Amniotic epithelial cell (primary cell): Measurements from ENCODE around the gene DDX25.

Experiments used
- DNase-seq: peaks from one replicate; pipeline ENCODE4 v3.0.0-alpha.2; 2010; ENCODE audit warnings: low read depth

The DDX25 gene

DNA sequence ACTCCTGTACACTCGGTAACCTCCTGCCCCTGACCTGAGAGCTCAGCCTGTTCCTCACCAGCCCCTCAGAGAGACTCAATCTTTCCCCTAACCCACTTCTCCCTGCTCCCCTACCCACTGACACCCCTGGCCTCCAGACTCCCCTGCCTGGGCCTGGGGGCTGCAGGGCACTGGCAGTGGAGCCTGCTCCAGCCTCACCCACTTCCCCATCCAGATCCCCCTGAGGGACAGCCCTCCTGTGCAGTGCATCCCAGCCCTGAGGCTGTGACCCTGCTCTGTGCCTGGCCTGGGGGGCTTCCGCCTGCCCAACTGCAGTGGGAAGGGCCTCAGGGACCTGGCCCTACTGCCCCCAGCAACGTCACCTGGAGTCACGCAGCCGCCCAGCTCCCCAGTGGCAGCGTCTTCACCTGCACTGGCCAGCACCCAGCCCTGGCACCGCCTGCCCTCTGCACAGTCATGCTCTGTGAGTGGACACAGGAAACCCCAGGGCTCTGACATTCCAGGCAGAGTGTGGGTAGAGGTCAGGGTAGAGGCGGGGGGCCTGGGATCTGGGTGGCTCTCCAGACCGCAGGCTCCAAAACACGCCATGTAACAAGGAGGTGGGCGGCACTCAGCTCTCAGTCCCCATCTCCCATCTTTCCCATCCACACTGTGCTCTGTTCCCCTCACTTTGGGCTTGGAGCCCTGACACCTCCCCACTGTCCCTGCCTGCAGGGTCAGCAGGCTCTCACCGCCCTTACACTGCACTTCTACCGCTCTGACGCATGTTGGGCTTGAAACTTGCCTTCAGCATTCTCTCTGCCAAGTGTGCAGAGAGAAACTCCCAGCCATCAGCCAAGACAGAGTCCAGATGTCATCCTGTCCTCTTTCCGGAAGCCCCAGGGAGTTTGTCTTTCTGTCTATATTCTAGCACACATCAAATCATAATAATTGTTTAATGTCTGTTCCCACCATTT, 46.7 kb downstream of the DDX25 start:
- DNase-seq: peak; percentile 1

- DNase-seq: no peak
Observed at GRCh38 chr11:125951731-125952130, 47.4 kb downstream of the DDX25 start.

GRCh38 chr11:125952559-125952958, 48.3 kb downstream of the DDX25 start:
- DNase-seq: no peak

- no peak for DNase-seq
Observed at GRCh38 chr11:125952973-125953372, 48.7 kb downstream of the DDX25 start.

DNA sequence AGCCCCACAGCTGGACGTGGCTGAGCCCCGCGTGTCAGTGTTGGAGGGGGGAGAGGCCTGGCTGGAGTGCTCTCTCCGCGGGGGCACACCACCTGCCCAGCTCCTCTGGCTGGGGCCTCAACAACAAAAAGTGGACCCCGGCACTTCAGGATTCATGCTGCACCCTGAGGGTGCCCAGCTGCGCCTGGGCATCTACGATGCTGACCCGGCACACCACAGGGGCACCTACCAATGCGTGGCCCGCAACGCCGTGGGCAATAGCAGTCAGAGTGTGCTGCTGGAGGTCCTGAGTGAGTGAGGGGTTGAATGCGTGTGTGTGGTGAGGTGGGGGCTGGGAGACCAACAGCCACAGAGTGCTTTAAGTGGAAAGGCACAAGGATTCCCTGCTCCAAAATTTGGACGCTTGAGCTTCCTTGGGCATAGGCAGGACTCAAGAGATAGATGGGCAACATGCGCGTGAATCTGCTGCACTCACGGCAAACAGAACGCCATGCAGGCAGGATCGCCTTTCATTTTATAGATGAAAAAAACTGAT, 49.2 kb downstream of the DDX25 start:
- no peak for DNase-seq

GRCh38 chr11:125954123-125954944, 50.0 kb downstream of the DDX25 start:
- no peak for DNase-seq

DNA sequence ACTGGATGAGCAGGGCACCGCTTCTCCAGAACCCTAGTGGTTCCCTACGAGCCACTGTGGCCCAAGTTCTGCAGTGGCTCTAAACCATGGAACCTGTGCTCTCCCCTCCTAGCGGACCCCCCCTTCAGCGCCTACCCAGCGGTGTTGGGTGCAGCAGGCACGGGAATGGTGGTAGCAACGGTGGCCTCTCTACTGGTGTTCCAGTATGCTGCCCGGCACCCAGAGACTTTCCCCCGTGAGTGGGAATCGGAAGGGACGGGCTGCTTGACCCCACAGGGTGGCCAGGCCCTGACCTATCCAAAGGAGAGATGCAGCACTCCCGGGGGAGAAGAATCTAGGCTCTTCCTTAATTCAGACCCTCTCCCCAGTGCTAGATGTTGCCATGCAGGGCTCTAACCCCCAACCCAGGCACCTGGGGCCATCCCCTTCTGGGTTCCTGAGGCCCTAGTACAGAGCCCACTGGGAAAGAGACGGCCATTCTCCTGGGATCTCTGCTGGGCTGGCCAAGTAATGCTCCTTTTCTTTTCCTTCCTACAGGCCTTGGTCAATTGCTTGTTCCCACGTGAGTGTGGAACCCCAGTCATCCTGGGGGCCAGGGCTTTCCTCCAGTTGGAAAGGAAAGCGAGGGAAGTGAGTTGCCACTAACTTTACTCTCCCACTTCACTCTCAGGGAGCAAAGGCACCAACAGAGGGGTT, 50.8 kb downstream of the DDX25 start:
- DNase-seq: no peak

GRCh38 chr11:125955856-125956255, 51.5 kb downstream of the DDX25 start:
- no peak for DNase-seq

GRCh38 chr11:125956391-125957134, 52.3 kb downstream of the DDX25 start:
- DNase-seq: no peak

DNA sequence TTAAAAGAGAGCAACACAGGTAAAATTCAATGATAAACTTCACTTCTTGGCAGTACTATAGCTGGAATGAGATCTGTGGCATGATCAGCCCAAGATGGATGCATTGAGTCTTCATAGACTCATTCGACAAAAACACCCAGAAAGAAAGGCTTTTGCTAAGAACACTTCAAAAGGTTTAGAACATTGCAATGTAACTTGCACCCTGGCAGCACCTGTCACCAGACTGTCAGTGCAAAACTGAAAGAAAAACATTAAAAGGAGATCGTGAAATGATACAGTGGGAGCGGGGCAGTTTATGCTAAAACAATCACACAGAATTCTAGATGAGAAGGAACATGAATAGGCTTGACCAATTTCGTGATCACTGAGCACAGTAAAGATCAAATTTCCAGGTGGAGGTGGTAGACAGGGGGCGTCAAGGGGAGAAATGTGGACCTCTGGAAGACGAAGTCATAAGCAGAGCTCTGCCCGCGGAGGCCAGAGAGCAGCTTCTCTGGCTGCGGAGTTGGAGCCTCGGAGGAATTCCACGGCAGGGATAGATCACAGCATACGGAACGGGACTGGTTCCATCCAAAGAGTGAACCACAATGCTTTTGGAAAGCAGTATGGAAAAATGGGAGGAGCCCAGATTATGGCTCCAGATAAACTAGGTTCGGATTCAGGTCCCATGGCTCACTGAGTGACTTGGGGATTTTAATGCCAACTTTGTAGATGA, 53.5 kb downstream of the DDX25 start:
- DNase-seq: no peak

DNA sequence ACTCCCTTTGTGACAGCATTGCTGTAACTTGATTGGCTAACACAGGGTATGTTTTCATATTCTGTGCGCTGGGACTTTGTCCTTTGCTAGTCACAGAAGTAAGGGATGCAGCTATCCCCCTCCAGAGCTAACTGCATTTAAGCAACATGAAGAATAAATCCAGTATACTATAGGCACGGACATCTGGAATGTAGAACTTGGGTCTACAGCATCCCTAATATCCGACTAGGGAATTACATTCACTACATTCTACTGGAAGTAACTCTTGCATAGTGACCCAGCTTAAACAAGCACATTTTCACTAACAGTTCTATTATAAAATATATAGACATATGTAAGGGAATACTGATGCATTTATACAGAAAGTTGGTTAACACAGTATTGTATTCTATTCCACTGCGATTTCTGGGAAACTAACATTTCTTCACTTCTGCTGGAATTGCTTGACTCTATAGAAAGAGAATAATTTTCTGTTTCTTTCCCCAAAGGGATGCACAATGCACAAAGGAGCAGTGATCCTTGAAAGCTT, 54.6 kb downstream of the DDX25 start:
- no peak for DNase-seq

DNA sequence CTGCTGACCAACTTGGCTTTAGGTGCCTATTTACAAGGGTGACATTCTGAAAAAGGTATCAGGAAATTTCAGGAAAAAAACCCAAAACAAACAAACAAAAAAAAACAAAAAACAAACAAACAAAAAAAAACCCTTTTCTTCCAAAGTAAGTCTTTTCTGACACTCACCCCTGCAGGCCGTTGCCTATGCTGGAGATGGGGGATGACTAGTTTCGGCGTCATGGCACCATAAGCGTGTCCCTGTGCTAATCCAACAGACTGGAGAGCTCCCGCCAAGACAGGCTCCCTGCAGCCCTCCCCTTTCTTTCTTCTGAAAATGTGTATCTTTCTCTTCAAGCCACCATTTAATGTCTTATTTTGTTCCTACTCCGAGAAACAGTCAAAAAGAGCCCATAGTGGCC, 55.2 kb downstream of the DDX25 start:
- no peak for DNase-seq

- no peak for DNase-seq
Observed at GRCh38 chr11:125959931-125960330, 55.6 kb downstream of the DDX25 start.

- DNase-seq: no peak
Observed at GRCh38 chr11:125960771-125961170, 56.5 kb downstream of the DDX25 start.

DNA sequence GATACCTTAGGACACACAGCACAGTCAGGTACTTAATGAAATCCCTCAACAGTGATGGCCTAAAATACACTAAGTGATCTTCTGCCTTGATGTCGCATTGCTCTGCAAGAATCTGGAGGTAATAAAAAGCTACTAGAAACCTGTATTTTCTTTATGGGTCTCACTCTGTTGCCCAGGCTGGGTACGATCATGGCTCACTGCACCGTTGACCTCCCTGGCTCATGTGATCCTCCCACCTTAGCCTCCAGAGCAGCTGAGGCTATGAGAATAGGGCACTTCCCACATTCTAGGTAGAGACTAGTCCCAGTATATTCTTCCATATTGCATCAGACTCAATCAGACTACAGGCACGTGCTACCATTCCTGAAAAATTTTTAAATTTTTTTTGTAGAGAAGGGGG, 63.2 kb downstream of the DDX25 start:
- DNase-seq: no peak

- DNase-seq: peak; percentile 38
Observed at GRCh38 chr11:125968354-125968753, 64.0 kb downstream of the DDX25 start.

DNA sequence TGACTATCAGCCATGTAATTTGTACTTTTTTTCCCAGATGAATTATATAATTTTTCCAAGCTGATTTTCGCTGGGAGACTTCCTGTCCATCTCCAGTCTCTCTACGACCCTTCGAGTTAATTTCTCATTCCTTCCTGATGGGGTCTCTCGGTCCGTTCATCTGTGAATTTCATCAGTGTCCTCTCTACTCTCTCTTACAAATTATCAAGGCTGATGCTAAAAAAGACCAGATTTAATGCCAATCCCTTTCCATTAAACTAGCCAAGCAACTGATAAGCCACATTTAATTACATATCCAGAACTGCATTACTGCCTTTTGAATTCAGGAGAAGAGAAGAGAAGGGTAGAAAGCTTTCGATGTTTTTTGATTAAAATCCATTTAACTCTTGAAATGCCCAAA, 67.3 kb downstream of the DDX25 start:
- no peak for DNase-seq

- no peak for DNase-seq
Observed at GRCh38 chr11:125974284-125974683, 70.0 kb downstream of the DDX25 start.

DNA sequence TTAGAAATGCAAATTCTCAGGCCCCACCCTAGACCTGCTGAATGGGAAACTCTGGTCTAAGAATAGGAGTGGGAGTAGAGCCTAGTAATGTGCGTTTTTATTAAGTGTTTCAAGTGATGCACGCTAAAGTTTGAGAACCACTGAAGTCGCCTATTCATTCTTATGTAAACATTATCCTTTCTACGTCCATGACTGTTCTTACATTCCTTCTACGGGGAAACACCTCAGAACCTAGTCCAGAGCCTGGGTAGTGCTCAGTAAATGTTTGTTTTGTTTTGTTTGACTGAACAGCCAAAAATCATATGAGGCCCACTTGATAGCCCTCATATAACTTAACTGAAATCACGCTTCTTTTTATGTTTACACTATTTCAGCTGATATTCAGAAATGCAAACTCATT, 71.3 kb downstream of the DDX25 start:
- no peak for DNase-seq

- no peak for DNase-seq
Observed at GRCh38 chr11:125976156-125976555, 71.8 kb downstream of the DDX25 start.

- DNase-seq: no peak
Observed at GRCh38 chr11:125977333-125977732, 73.0 kb downstream of the DDX25 start.
